ENCODE data around the gene TSPAN9. TPM values are rescaled to one million over a fixed set of nuclear protein-coding genes. Genes with fewer than 3 reads are reported as not detected.

TSPAN9 gene
- total and polyA plus RNA-seq, 9 of the 15 experiments (the other 6 are each of a cell fraction or from before 2014, with no cell fraction given): 0.23 to 2.1 (median 0.60) TPM; not detected in 2

- no peaks in the 10 kb centered on the region for H3K9me3 ChIP-seq (replicated peaks; ENCODE audit: control insufficient read depth, insufficient read depth, low read depth, low read length)
- H2AFZ ChIP-seq (ENCODE audit: low read depth, low read length): no peak overlapping the region
- in situ Hi-C loops (cut with MboI) (loop anchor here (5.0 to 10.0 kb wide), 2 partner anchors 161 to 194 kb away; partner anchors contain the start of genes FOXM1 and RHNO1), intact Hi-C loops (cut with micrococcal nuclease) (loop anchor here (2.0 kb wide), 1 partner anchor 87 kb away; no protein-coding TSS in a partner anchor)
- no peak for FAIRE-seq
- POLR2A ChIA-PET: interaction anchor here (0.8 kb wide), 1 partner anchor 239 kb away, joined by 4 read pairs; no protein-coding TSS in a partner anchor
- H4K20me1 ChIP-seq (replicated peaks; ENCODE audit: control insufficient read depth, insufficient read depth, low read length): no peaks in the 10 kb centered on the region
- H3K9me1 ChIP-seq (ENCODE audit: control insufficient read depth, insufficient read depth, low read length): no peaks in the 10 kb centered on the region
- ATAC-seq: 0 out of 3 replicates have a peak, but pooled peaks have one; percentile 42
- H3K27me3 ChIP-seq (ENCODE audit: control insufficient read depth in 2 of 2, insufficient read depth in 2 of 2, low read length in 2 of 2): no peaks in the 10 kb centered on the region
- peaks cover 41% of the 10 kb centered on the region; the same call in 2 of the 3 replicates for H3K36me3 ChIP-seq (ENCODE audit: control insufficient read depth, insufficient read depth, low read length)
- BruUV-seq (replicated peaks): no TSS peak
- H3K4me2 ChIP-seq (ENCODE audit: insufficient read depth, low read length): no peak overlapping the region
- DNase-seq (ENCODE audit: extremely low read depth in 1 of 4, low spot score in 3 of 4): peak in 3 of 4 experiments; percentile 10 to 27 (median 23)
- no peak overlapping the region for H3K4me3 ChIP-seq
- CTCF ChIA-PET (ENCODE audit: low intra/inter-chr PET ratio): interaction anchor here (0.5 to 1.1 kb wide), 3 partner anchors 191 to 353 kb away, joined by 3 read pairs; no protein-coding TSS in a partner anchor
- 76% methylated on average over 12 of the region's 16 CpGs for WGBS (ENCODE audit: insufficient coverage, low coverage, missing lambda C conversion rate)
- H3K9ac ChIP-seq (ENCODE audit: insufficient read depth in 1 of 2, low read depth in 2 of 2, low read length in 2 of 2): no peak overlapping the region
- no peak overlapping the region for H3K27ac ChIP-seq (ENCODE audit: extremely low read depth, low read depth, low read length)
- no peaks in the 10 kb centered on the region for H3K79me2 ChIP-seq (ENCODE audit: control insufficient read depth, insufficient read depth, low read length)
- no peak for TF ChIP-seq POLR3G (IDR thresholded peaks at IDR 0.05; ENCODE audit: extremely low read depth, insufficient read length, insufficient replicate concordance)
- TF ChIP-seq CTCF (IDR thresholded peaks at IDR 0.05 in 2 of 3, conservative IDR thresholded peaks at IDR 0.05 in 1 of 3; ENCODE audit: insufficient read depth in 2 of 3, low read depth in 1 of 3, low read length in 3 of 3): peak; percentile 22 to 55 (median 35); a peak in 4 of 6 replicates
- TF ChIP-seq MYBL2 (IDR thresholded peaks at IDR 0.05; ENCODE audit: low read depth): no peak
- TF ChIP-seq MYBL2 (CRISPR knock-in tag; IDR thresholded peaks at IDR 0.05; ENCODE audit: borderline replicate concordance): no peak
- TF ChIP-seq RAD21 (CRISPR knock-in tag; conservative IDR thresholded peaks at IDR 0.05 in 1 of 2, IDR thresholded peaks at IDR 0.05 in 1 of 2): peak; percentile 12 to 49; a peak in 2 of 4 replicates
- peaks cover 0 to 16% of the 10 kb centered on the region in 2 experiments; a peak in 2 of 5 replicates for H3K4me1 ChIP-seq (replicated peaks in 1 of 2; ENCODE audit: control insufficient read depth in 2 of 2, insufficient read depth in 2 of 2, low read length in 2 of 2)
Measured at GRCh38 chr12:3035815-3036702, 41.1 kb upstream of the TSPAN9 start.

Data from K562 (cell line).